ENCODE results near the gene DCTN2. TPM values are rescaled to one million over a fixed set of nuclear protein-coding genes. Genes with fewer than 3 reads are reported as not detected.

Gene DCTN2
- total RNA-seq, 8 experiments from 2014 or later: 104 to 184 (median 161) TPM

- no peak for ATAC-seq (replicated peaks in 6 of 8)
- in situ Hi-C loops (cut with MboI; ENCODE audit: low pct_unique_long_range_greater_than_20kb in 2 of 9, low sequenced_read_pairs in 9 of 9, unreplicated experiment in 9 of 9): no loop called here
- no CpG with 5 or more reads among the region's 2 CpGs for WGBS, 10 experiments
- Histone ChIP-seq H3K4me3 (no peak overlapping the region), H3K27ac (no peak overlapping the region), H3K4me1 (replicated peaks in 1 of 2) (no peaks in the 10 kb centered on the region)
These were observed 37.1 kb upstream of the DCTN2 start for GRCh38 chr12:57584050-57584449.

GRCh38 chr12:57583008-57583831 is 36.2 kb upstream of the DCTN2 start:
- Histone ChIP-seq H3K27ac (no peak overlapping the region), H3K4me3 (no peak overlapping the region), H3K4me1 (replicated peaks in 1 of 2) (no peaks in the 10 kb centered on the region)
- peak; percentile 97 to 100 (median 98) for ATAC-seq (replicated peaks in 6 of 8)
- in situ Hi-C loops (cut with MboI; ENCODE audit: low pct_unique_long_range_greater_than_20kb in 2 of 9, low sequenced_read_pairs in 9 of 9, unreplicated experiment in 9 of 9): no loop called here
- WGBS, 10 experiments: 5 to 100% (median 75%) methylated on average over 1 to 6 of the region's 13 CpGs; no CpG with 5 or more reads in 3 of the 10 experiments

GRCh38 chr12:57582440-57582839 is 35.4 kb upstream of the DCTN2 start:
- H3K27ac ChIP-seq: no peak overlapping the region
- no peak overlapping the region for H3K4me3 ChIP-seq
- 80 to 100% (median 100%) methylated on average over 1 of the region's 1 CpG; no CpG with 5 or more reads in 5 of the 10 experiments for WGBS, 10 experiments
- no peaks in the 10 kb centered on the region for H3K4me1 ChIP-seq (replicated peaks in 1 of 2)
- in situ Hi-C loops (cut with MboI; ENCODE audit: low pct_unique_long_range_greater_than_20kb in 2 of 9, low sequenced_read_pairs in 9 of 9, unreplicated experiment in 9 of 9): no loop called here
- no peak for ATAC-seq (replicated peaks in 6 of 8)

GRCh38 chr12:57581802-57582201 is 34.8 kb upstream of the DCTN2 start:
- no peak overlapping the region for H3K27ac ChIP-seq

GRCh38 chr12:57580466-57580795 is 33.4 kb upstream of the DCTN2 start:
- no peak overlapping the region for H3K4me3 ChIP-seq
- H3K27ac ChIP-seq: no peak overlapping the region
- 81 to 100% (median 100%) methylated on average over 1 to 4 of the region's 4 CpGs; no CpG with 5 or more reads in 5 of the 10 experiments for WGBS, 10 experiments
- ATAC-seq (replicated peaks in 6 of 8): no peak
- no peaks in the 10 kb centered on the region for H3K4me1 ChIP-seq (replicated peaks in 1 of 2)
- in situ Hi-C loops (cut with MboI; ENCODE audit: low pct_unique_long_range_greater_than_20kb in 2 of 9, low sequenced_read_pairs in 9 of 9, unreplicated experiment in 9 of 9): no loop called here

More at GRCh38 chr12:57581802-57582201, 34.8 kb upstream of the DCTN2 start:
- no peak for ATAC-seq (replicated peaks in 6 of 8)
- WGBS, 10 experiments: 80 to 100% (median 88%) methylated on average over 1 of the region's 1 CpG; no CpG with 5 or more reads in 7 of the 10 experiments
- Histone ChIP-seq H3K4me3 (no peak overlapping the region), H3K4me1 (replicated peaks in 1 of 2) (no peaks in the 10 kb centered on the region)
- in situ Hi-C loops (cut with MboI; ENCODE audit: low pct_unique_long_range_greater_than_20kb in 2 of 9, low sequenced_read_pairs in 9 of 9, unreplicated experiment in 9 of 9): no loop called here

- 39 to 97% (median 80%) methylated on average over 1 to 7 of the region's 8 CpGs for WGBS, 10 experiments
- in situ Hi-C loops (cut with MboI; ENCODE audit: low pct_unique_long_range_greater_than_20kb in 2 of 9, low sequenced_read_pairs in 9 of 9, unreplicated experiment in 9 of 9): no loop called here
- H3K27ac ChIP-seq: no peak overlapping the region
- H3K4me1 ChIP-seq (replicated peaks in 1 of 2): no peaks in the 10 kb centered on the region
- H3K4me3 ChIP-seq: no peak overlapping the region
- ATAC-seq (replicated peaks in 6 of 8): no peak
These were observed 32.9 kb upstream of the DCTN2 start for GRCh38 chr12:57579677-57580465.

- Histone ChIP-seq H3K27ac (no peak overlapping the region), H3K4me1 (replicated peaks in 1 of 2) (no peaks in the 10 kb centered on the region), H3K4me3 (no peak overlapping the region)
- WGBS, 10 experiments: 60 to 100% (median 92%) methylated on average over 1 to 2 of the region's 2 CpGs; no CpG with 5 or more reads in 3 of the 10 experiments
- no peak for ATAC-seq (replicated peaks in 6 of 8)
- in situ Hi-C loops (cut with MboI; ENCODE audit: low pct_unique_long_range_greater_than_20kb in 2 of 9, low sequenced_read_pairs in 9 of 9, unreplicated experiment in 9 of 9): no loop called here
These were observed 32.0 kb upstream of the DCTN2 start for GRCh38 chr12:57579011-57579410.

- ATAC-seq (replicated peaks in 6 of 8): no peak
- WGBS, 10 experiments: 66 to 100% (median 80%) methylated on average over 1 to 8 of the region's 12 CpGs; no CpG with 5 or more reads in 1 of the 10 experiments
- H3K4me3 ChIP-seq: no peak overlapping the region
- H3K4me1 ChIP-seq (replicated peaks in 1 of 2): no peaks in the 10 kb centered on the region
- in situ Hi-C loops (cut with MboI; ENCODE audit: low pct_unique_long_range_greater_than_20kb in 2 of 9, low sequenced_read_pairs in 9 of 9, unreplicated experiment in 9 of 9): no loop called here
- H3K27ac ChIP-seq: no peak overlapping the region
These were observed 31.2 kb upstream of the DCTN2 start for GRCh38 chr12:57577981-57578758.

- WGBS, 10 experiments: 56 to 100% (median 79%) methylated on average over 1 to 7 of the region's 9 CpGs; no CpG with 5 or more reads in 1 of the 10 experiments
- in situ Hi-C loops (cut with MboI; ENCODE audit: low pct_unique_long_range_greater_than_20kb in 2 of 9, low sequenced_read_pairs in 9 of 9, unreplicated experiment in 9 of 9): no loop called here
- ATAC-seq (replicated peaks in 6 of 8): no peak
- Histone ChIP-seq H3K4me1 (replicated peaks in 1 of 2) (no peaks in the 10 kb centered on the region), H3K27ac (no peak overlapping the region), H3K4me3 (no peak overlapping the region)
These were observed 29.7 kb upstream of the DCTN2 start for GRCh38 chr12:57576613-57577160.

GRCh38 chr12:57575771-57576612 is 29.0 kb upstream of the DCTN2 start:
- in situ Hi-C loops (cut with MboI; ENCODE audit: low pct_unique_long_range_greater_than_20kb in 2 of 9, low sequenced_read_pairs in 9 of 9, unreplicated experiment in 9 of 9): no loop called here

GRCh38 chr12:57574795-57575194 is 27.8 kb upstream of the DCTN2 start:
- in situ Hi-C loops (cut with MboI; ENCODE audit: low pct_unique_long_range_greater_than_20kb in 2 of 9, low sequenced_read_pairs in 9 of 9, unreplicated experiment in 9 of 9): no loop called here
- no peak overlapping the region for H3K27ac ChIP-seq
- H3K4me3 ChIP-seq: no peak overlapping the region
- 33 to 100% (median 85%) methylated on average over 1 to 8 of the region's 10 CpGs; no CpG with 5 or more reads in 2 of the 10 experiments for WGBS, 10 experiments
- no peak for ATAC-seq (replicated peaks in 6 of 8)
- H3K4me1 ChIP-seq (replicated peaks in 1 of 2): no peaks in the 10 kb centered on the region

More at GRCh38 chr12:57575771-57576612, 29.0 kb upstream of the DCTN2 start:
- no peak for ATAC-seq (replicated peaks in 6 of 8)
- no peak overlapping the region for H3K27ac ChIP-seq
- 33 to 100% (median 87%) methylated on average over 1 to 9 of the region's 12 CpGs; no CpG with 5 or more reads in 3 of the 10 experiments for WGBS, 10 experiments
- H3K4me1 ChIP-seq (replicated peaks in 1 of 2): no peaks in the 10 kb centered on the region
- H3K4me3 ChIP-seq: no peak overlapping the region
